Activated gamma-delta T cell treated with anti-CD3 and anti-CD28 coated beads, Interleukin-2, amount 50 U/mL, for 16 hours (primary cell): Measurements from ENCODE around the gene RRP9.
"Not testable (repeated sequence)": the region's sequence is repeated elsewhere in the genome, so short reads cannot be mapped to it uniquely, and the experiment has no call there.

Experiments used
- DNase-seq: peaks from one replicate; pipeline ENCODE4 v3.0.0-alpha.2; 2020; ENCODE audit warnings: low read depth

The RRP9 gene

GRCh38 chr3:51941798-51942602, at the start of gene RRP9, which contains the start of gene PARP3:
Gene RRP9 (minus strand): TSS chr3:51941904. CDS start chr3:51941867, 37 bp downstream.
Gene PARP3 (plus strand): TSS chr3:51942363. CDS start chr3:51943356, 993 bp downstream.
- DNase-seq, result peak; percentile 99

GRCh38 chr3:51990501-51990971, 48.8 kb upstream of the RRP9 start:
- DNase-seq, result not testable (repeated sequence)

- no peak for DNase-seq
These were observed 46.8 kb upstream of the RRP9 start for GRCh38 chr3:51988286-51989146.

- DNase-seq, result no peak
These were observed 45.9 kb upstream of the RRP9 start for GRCh38 chr3:51987568-51987967.

GRCh38 chr3:51986010-51986947, 44.6 kb upstream of the RRP9 start:
- DNase-seq, result no peak

GRCh38 chr3:51985063-51985462, 43.4 kb upstream of the RRP9 start:
- DNase-seq, result no peak

GRCh38 chr3:51984269-51984647, 42.6 kb upstream of the RRP9 start:
- DNase-seq, result no peak

- no peak for DNase-seq
These were observed 42.0 kb upstream of the RRP9 start for GRCh38 chr3:51983578-51984268.

- peak; percentile 49 for DNase-seq
These were observed 41.3 kb upstream of the RRP9 start, which contains the start of gene ACY1 for GRCh38 chr3:51982838-51983577. Gene ACY1 (plus strand): TSS chr3:51983535. CDS start chr3:51984065, 530 bp downstream.

GRCh38 chr3:51982352-51982837, 40.7 kb upstream of the RRP9 start:
- DNase-seq, result no peak

- no peak for DNase-seq
These were observed 38.5 kb upstream of the RRP9 start for GRCh38 chr3:51980253-51980652.

GRCh38 chr3:51978143-51978502, 36.4 kb upstream of the RRP9 start:
- no peak for DNase-seq

GRCh38 chr3:51977446-51978142, 35.9 kb upstream of the RRP9 start:
- DNase-seq, result no peak

- DNase-seq, result no peak
These were observed 34.3 kb upstream of the RRP9 start for GRCh38 chr3:51975852-51976549.

GRCh38 chr3:51974963-51975851, 33.5 kb upstream of the RRP9 start, which contains the start of gene ABHD14A:
Gene ABHD14A (plus strand): TSS chr3:51975064. CDS start chr3:51975136, 72 bp downstream.
- peak; percentile 44 for DNase-seq

- no peak for DNase-seq
These were observed 32.7 kb upstream of the RRP9 start for GRCh38 chr3:51974277-51974962.

GRCh38 chr3:51971350-51971749, 29.6 kb upstream of the RRP9 start:
- no peak for DNase-seq
